Upper lobe of right lung (tissue), 1 donor: ENCODE data around the gene TPST2. TPM values are rescaled to one million over a fixed set of nuclear protein-coding genes. Genes with fewer than 3 reads are reported as not detected.

Source experiments
- ATAC-seq: fragments of 200-7000 bp; cut with Tn5 transposase; one replicate; pipeline ENCODE4 v1.9.1; 2020; ENCODE audit warnings: mild to moderate bottlenecking, moderate library complexity
- DNase-seq: peaks from one replicate; pipeline ENCODE4 v3.0.0-alpha.2; 2020
- H3K27ac ChIP-seq: fragments of 200-600 bp; one replicate; pipeline ENCODE4 v1.8.0; 2022
- H3K27me3 ChIP-seq: fragments of 200-600 bp; one replicate; pipeline ENCODE4 v1.8.0; 2022; ENCODE audit warnings: mild to moderate bottlenecking
- H3K36me3 ChIP-seq: fragments of 200-600 bp; one replicate; pipeline ENCODE4 v1.8.0; 2022
- H3K4me1 ChIP-seq: fragments of 200-600 bp; one replicate; pipeline ENCODE4 v1.8.0; 2022
- H3K4me3 ChIP-seq: fragments of 200-600 bp; one replicate; pipeline ENCODE4 v1.8.0; 2022; ENCODE audit warnings: mild to moderate bottlenecking
- H3K9me3 ChIP-seq: fragments of 200-600 bp; one replicate; pipeline ENCODE4 v1.8.0; 2022
- intact Hi-C: fragments of 100-400 bp; cut with DNase I; formaldehyde crosslinking; loops from one replicate; pipeline ENCODE4 v1.11.0; 2022
- total RNA-seq: library from RNA; stranded (reverse); fragmentation: NEBNext Ultra II Directional; extraction: Animal tissue kit (Norgen Biotek cat#: 25700); gene quantifications from one replicate; pipeline ENCODE4 v1.2.1, GENCODE V29; 2021
- TF ChIP-seq, protein P1 (sequence below): fragments of 200-600 bp; IDR thresholded peaks from one replicate; pipeline ENCODE4 v1.8.0; 2022; ENCODE audit warnings: antibody characterized with exemption
- donor health status: DM: no; HTN: yes; CAD: no; lungs with severe emphysema.

TPST2 gene
- total RNA-seq, 1 donor from 2014 or later, result 83.1 TPM

DNA sequence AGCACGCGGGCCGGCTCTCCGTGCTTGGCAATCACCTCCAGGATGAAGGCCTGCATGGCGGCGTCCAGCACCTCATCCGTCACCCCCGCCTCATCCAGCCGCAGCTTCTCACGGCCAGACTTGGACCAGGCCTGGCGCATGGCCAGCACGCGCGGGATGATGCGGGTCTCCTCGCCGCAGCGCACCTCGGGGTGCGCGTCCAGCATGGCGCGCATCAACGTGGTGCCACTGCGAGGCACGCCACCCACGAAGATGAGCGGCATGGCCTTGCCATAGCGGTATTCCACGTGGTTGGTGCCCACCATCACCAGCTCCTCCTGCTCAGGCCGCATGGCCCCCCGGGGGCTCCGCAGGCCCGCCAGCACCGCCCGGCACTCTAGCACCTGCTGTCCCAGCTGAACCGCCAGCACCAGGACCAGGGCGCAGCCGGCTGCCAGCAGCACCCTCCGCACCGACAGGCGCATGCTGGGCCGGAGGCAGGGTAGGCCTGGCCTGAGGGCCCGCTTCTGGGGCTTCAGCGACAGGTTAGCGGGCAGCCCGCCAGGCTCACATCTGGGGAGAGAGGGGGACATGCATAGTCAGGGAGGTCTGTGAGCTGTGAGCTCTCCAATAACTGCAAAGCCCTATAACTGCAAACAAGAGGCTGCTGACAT lies 48.6 kb downstream of the TPST2 start:
- TF ChIP-seq, protein P1, sequence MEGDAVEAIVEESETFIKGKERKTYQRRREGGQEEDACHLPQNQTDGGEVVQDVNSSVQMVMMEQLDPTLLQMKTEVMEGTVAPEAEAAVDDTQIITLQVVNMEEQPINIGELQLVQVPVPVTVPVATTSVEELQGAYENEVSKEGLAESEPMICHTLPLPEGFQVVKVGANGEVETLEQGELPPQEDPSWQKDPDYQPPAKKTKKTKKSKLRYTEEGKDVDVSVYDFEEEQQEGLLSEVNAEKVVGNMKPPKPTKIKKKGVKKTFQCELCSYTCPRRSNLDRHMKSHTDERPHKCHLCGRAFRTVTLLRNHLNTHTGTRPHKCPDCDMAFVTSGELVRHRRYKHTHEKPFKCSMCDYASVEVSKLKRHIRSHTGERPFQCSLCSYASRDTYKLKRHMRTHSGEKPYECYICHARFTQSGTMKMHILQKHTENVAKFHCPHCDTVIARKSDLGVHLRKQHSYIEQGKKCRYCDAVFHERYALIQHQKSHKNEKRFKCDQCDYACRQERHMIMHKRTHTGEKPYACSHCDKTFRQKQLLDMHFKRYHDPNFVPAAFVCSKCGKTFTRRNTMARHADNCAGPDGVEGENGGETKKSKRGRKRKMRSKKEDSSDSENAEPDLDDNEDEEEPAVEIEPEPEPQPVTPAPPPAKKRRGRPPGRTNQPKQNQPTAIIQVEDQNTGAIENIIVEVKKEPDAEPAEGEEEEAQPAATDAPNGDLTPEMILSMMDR, result no peak
- Histone ChIP-seq H3K4me1 (no peaks in the 10 kb centered on the region), H3K36me3 (peaks cover 46% of the 10 kb centered on the region), H3K27ac (no peak overlapping the region), H3K27me3 (no peaks in the 10 kb centered on the region), H3K4me3 (no peak overlapping the region), H3K9me3 (no peaks in the 10 kb centered on the region)
- intact Hi-C loops, result no loop called here
- DNase-seq (no peak), ATAC-seq (no peak)

DNA sequence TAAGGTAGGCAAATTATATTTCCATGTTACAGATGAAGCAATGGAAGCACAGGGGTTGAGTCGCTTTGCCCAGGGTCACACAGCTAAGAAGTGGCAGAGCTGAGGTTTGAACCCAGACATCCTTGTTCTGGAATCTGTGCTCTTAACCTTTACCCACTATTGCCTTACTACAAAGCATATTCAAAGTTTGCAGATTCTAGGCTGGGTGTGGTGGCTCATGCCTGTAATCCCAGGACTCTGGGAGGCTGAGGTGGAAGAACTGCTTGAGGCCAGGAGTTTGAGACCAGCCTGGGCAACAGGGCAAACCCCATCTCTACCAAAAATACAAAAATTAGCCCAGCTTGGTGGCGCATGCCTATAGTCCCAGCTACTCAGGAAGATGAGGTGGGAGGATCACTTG lies 49.8 kb downstream of the TPST2 start:
- ATAC-seq (no peak), DNase-seq (no peak)
- Histone ChIP-seq H3K36me3 (peaks cover 46% of the 10 kb centered on the region), H3K27me3 (no peaks in the 10 kb centered on the region), H3K4me1 (no peaks in the 10 kb centered on the region), H3K4me3 (no peak overlapping the region), H3K9me3 (no peaks in the 10 kb centered on the region), H3K27ac (no peak overlapping the region)
- intact Hi-C loops, result no loop called here
- TF ChIP-seq, protein P1, result no peak

DNA sequence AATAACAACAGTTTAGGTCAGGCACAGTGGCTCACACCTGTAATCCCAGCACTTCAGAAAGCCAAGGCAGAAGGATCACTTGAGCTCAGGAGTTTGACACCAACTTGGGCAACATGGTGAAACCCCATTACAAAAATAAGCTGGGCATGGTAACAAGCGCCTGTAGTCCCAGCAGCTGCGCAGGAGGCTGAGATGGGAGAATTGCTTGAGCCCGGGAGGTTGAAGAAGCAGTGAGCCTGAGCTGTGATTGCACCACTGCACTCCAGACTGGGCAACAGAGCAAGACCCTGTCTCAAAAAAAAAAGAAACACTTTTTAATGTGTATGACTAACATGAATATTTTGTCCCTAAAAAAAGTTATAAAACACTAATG lies 53.2 kb downstream of the TPST2 start:
- Histone ChIP-seq H3K4me1 (no peaks in the 10 kb centered on the region), H3K9me3 (no peaks in the 10 kb centered on the region), H3K36me3 (peaks cover 55% of the 10 kb centered on the region), H3K27ac (no peak overlapping the region), H3K4me3 (no peak overlapping the region), H3K27me3 (no peaks in the 10 kb centered on the region)
- TF ChIP-seq, protein P1, result no peak
- DNase-seq (no peak), ATAC-seq (no peak)
- intact Hi-C loops, result no loop called here

DNA sequence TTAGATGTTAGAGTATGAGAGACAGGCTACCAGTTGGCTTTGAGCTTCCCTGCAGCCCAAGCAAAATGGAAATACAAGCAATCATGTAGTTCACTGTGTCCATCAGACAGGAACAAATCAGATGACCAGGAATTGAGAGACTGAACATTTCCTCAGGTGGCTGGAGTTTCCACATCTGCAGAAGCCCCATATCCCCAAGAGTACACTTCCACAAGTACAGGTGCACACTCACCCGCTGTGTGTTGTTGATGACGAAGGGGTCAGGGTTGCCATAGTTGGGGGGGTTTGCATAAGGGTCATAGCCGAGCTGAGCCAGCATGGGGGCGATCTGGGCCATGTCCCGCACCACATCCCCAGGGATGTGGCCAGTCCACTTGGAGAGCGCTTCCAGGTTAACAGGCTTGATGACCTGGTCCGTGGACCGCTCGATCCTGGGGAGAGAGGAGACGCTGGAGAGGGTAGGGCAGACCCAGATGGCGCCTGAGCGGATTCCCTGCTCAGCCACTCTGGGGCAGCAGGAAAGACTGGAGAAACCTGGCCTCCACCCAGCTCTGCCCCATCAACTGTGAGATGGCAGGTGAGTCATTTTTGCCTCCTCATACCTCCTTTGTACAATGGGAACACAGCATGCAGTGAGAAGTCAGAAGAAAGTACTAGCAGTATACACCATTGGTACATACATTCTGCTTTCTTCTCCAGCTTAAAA lies 53.7 kb downstream of the TPST2 start:
- ATAC-seq (peak; percentile 34), DNase-seq (no peak)
- Histone ChIP-seq H3K4me1 (no peaks in the 10 kb centered on the region), H3K4me3 (no peak overlapping the region), H3K36me3 (peaks cover 55% of the 10 kb centered on the region), H3K27me3 (no peaks in the 10 kb centered on the region), H3K27ac (no peak overlapping the region), H3K9me3 (no peaks in the 10 kb centered on the region)
- intact Hi-C loops, result no loop called here
- TF ChIP-seq, protein P1, result no peak

DNA sequence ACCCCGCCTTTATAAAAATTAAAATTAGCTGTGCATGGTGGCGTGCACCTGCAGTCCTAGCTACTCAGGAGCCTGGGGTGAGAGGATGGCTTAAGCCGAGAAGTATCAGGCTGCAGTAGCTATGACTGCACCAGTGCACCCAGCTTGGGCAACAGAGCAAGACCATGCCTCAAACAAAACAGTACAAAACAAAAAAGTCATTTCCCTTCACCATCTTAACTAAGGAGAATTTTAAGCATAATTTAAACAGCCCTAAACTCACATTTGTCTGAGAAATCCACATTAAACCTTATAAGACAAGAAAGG lies 54.4 kb downstream of the TPST2 start:
- ATAC-seq (no peak), DNase-seq (no peak)
- no peaks in the 10 kb centered on the region for H3K9me3 ChIP-seq
- H3K27me3 ChIP-seq, result no peaks in the 10 kb centered on the region
- H3K36me3 ChIP-seq, result peaks cover 52% of the 10 kb centered on the region
- TF ChIP-seq, protein P1, result no peak
- no peak overlapping the region for H3K4me3 ChIP-seq
- no peak overlapping the region for H3K27ac ChIP-seq
- intact Hi-C loops, result no loop called here
- H3K4me1 ChIP-seq, result no peaks in the 10 kb centered on the region
